Measurements from ENCODE around the gene JCHAIN.
A peak's percentile ranks its signal among the peaks of the same experiment; 100 is the strongest.
"Not testable (repeated sequence)": the region's sequence is repeated elsewhere in the genome, so short reads cannot be mapped to it uniquely, and the experiment has no call there.

JCHAIN gene

GRCh38 chr4:70688795-70689231 lies 22.5 kb upstream of the JCHAIN start:
- no peak for DNase-seq (ENCODE audit: low read depth in 1 of 2, low spot score in 1 of 2)

- peak; percentile 87 to 91 for DNase-seq (ENCODE audit: low read depth in 1 of 2, low spot score in 1 of 2)
Observed at GRCh38 chr4:70687821-70688794, 21.8 kb upstream of the JCHAIN start, which contains the start of gene UTP3. UTP3 (plus strand) TSS chr4:70688532; CDS start chr4:70688678, 146 bp downstream.

- DNase-seq (ENCODE audit: low read depth in 1 of 2, low spot score in 1 of 2) = no peak
Observed at GRCh38 chr4:70687392-70687791, 21.1 kb upstream of the JCHAIN start.

GRCh38 chr4:70682142-70682541 lies 15.8 kb upstream of the JCHAIN start:
- DNase-seq (ENCODE audit: low read depth in 1 of 2, low spot score in 1 of 2) = not testable (repeated sequence)

- DNase-seq (ENCODE audit: low read depth in 1 of 2, low spot score in 1 of 2) = no peak
Observed at GRCh38 chr4:70681704-70682103, 15.4 kb upstream of the JCHAIN start.

- no peak for DNase-seq (ENCODE audit: low read depth in 1 of 2, low spot score in 1 of 2)
Observed at GRCh38 chr4:70680934-70681333, 14.6 kb upstream of the JCHAIN start.

- no peak for DNase-seq (ENCODE audit: low read depth in 1 of 2, low spot score in 1 of 2)
Observed at GRCh38 chr4:70678383-70678999, 12.2 kb upstream of the JCHAIN start.

- DNase-seq (ENCODE audit: low read depth in 1 of 2, low spot score in 1 of 2) = no peak
Observed at GRCh38 chr4:70676554-70677090, 10.3 kb upstream of the JCHAIN start.

GRCh38 chr4:70674731-70675130 lies 8.4 kb upstream of the JCHAIN start:
- no peak for DNase-seq (ENCODE audit: low read depth in 1 of 2, low spot score in 1 of 2)

- no peak for DNase-seq (ENCODE audit: low read depth in 1 of 2, low spot score in 1 of 2)
Observed at GRCh38 chr4:70674191-70674590, 7.9 kb upstream of the JCHAIN start.

- DNase-seq (ENCODE audit: low read depth in 1 of 2, low spot score in 1 of 2) = no peak
Observed at GRCh38 chr4:70671091-70671490, 4.8 kb upstream of the JCHAIN start.

- DNase-seq (ENCODE audit: low read depth in 1 of 2, low spot score in 1 of 2) = no peak
Observed at GRCh38 chr4:70670332-70671014, 4.2 kb upstream of the JCHAIN start.

GRCh38 chr4:70667740-70668535 lies 1.6 kb upstream of the JCHAIN start:
- DNase-seq (ENCODE audit: low read depth in 1 of 2, low spot score in 1 of 2) = no peak

- not testable (repeated sequence) for DNase-seq (ENCODE audit: low read depth in 1 of 2, low spot score in 1 of 2)
Observed at GRCh38 chr4:70661309-70661922, 4.9 kb downstream of the JCHAIN start.

GRCh38 chr4:70660106-70660505 lies 6.2 kb downstream of the JCHAIN start:
- no peak for DNase-seq (ENCODE audit: low read depth in 1 of 2, low spot score in 1 of 2)

GRCh38 chr4:70658418-70658817 lies 7.9 kb downstream of the JCHAIN start:
- DNase-seq (ENCODE audit: low read depth in 1 of 2, low spot score in 1 of 2) = no peak

- no peak for DNase-seq (ENCODE audit: low read depth in 1 of 2, low spot score in 1 of 2)
Observed at GRCh38 chr4:70657326-70657725, 9.0 kb downstream of the JCHAIN start.

- no peak for DNase-seq (ENCODE audit: low read depth in 1 of 2, low spot score in 1 of 2)
Observed at GRCh38 chr4:70654605-70655011, 11.7 kb downstream of the JCHAIN start.

GRCh38 chr4:70651864-70652506 lies 14.3 kb downstream of the JCHAIN start:
- no peak for DNase-seq (ENCODE audit: low read depth in 1 of 2, low spot score in 1 of 2)

GRCh38 chr4:70650741-70651140 lies 15.6 kb downstream of the JCHAIN start:
- not testable (repeated sequence) for DNase-seq (ENCODE audit: low read depth in 1 of 2, low spot score in 1 of 2)
